Heart left ventricle (tissue), 16 donors: ENCODE data around the gene WTIP. TPM values are rescaled to one million over a fixed set of nuclear protein-coding genes. Genes with fewer than 3 reads are reported as not detected.

ENCODE experiments used
- ATAC-seq, 4 donors: fragments of 200-7000 bp; cut with Tn5 transposase; one replicate each; pipeline ENCODE4 v1.9.1; 2020 to 2022; ENCODE audit warnings: moderate library complexity in 4 of 4, mild to moderate bottlenecking in 3 of 4, moderate number of reproducible peaks in 1 of 4
- DNase-seq, 5 donors: peaks; one replicate each; pipeline ENCODE4 v3.0.0-alpha.2; 2020
- H3K27ac ChIP-seq, 12 donors: fragments of 200-600 bp; sonication (generic) in 4 of 12; one replicate each; pipeline versions ENCODE4 v1.5.0 to v1.8.0; 2016 to 2022; ENCODE audit warnings: mild to moderate bottlenecking in 2 of 12
- H3K27me3 ChIP-seq, 9 donors: fragments of 200-600 bp; sonication (generic) in 2 of 9; one replicate each; pipeline versions ENCODE4 v1.5.1 to v1.8.0; 2016 to 2022; ENCODE audit warnings: mild to moderate bottlenecking in 3 of 9
- H3K36me3 ChIP-seq, 9 donors: fragments of 200-600 bp; sonication (generic) in 2 of 9; one replicate each; pipeline versions ENCODE4 v1.5.0 to v1.8.0; 2018 to 2022; ENCODE audit warnings: mild to moderate bottlenecking in 2 of 9
- H3K4me1 ChIP-seq, 12 donors: fragments of 200-600 bp; sonication (generic) in 4 of 12; one replicate each; pipeline versions ENCODE4 v1.5.0 to v1.8.0; 2016 to 2022; ENCODE audit warnings: mild to moderate bottlenecking in 3 of 12
- H3K4me3 ChIP-seq, 12 donors: fragments of 200-600 bp; sonication (generic) in 4 of 12; one replicate each; pipeline versions ENCODE4 v1.5.0 to v1.8.0; 2017 to 2022; ENCODE audit warnings: mild to moderate bottlenecking in 9 of 12, moderate library complexity in 4 of 12
- H3K9me3 ChIP-seq, 12 donors: fragments of 200-600 bp; sonication (generic) in 4 of 12; one replicate each; pipeline versions ENCODE4 v1.5.0 to v1.8.0; 2016 to 2022; ENCODE audit warnings: mild to moderate bottlenecking in 1 of 12
- CTCF ChIP-seq, 12 donors: fragments of 200-600 bp; sonication (generic) in 4 of 12; IDR thresholded peaks; one replicate each; pipeline versions ENCODE4 v1.5.0 to v1.8.0; 2018 to 2022; ENCODE audit warnings: antibody characterized with exemption in 12 of 12, mild to moderate bottlenecking in 5 of 12
- POLR2A ChIP-seq, 2 donors: fragments of 450-650 bp; IDR thresholded peaks; one replicate each; pipeline ENCODE4 v1.6.1; 2017; ENCODE audit warnings: antibody characterized with exemption in 2 of 2, mild to moderate bottlenecking in 2 of 2, moderate library complexity in 2 of 2
- WGBS, 4 donors: extraction: QIAGEN DNeasy Blood & Tissue Kit in 2 of 4; methylation state at CpG; one replicate each; pipeline versions ENCODE4 v1.1.5 to v1.1.7; 2013 to 2018; 5-methylcytosine and 5-hydroxymethylcytosine counted together
- intact Hi-C, 10 donors: fragments of 100-400 bp; cut with DNase I; formaldehyde crosslinking; loops; one replicate each; pipeline versions ENCODE4 v1.11.1 to v1.14.2; 2022
- polyA plus RNA-seq, 2 donors: library from polyadenylated mRNA; stranded (reverse); fragments of 200-250 nt; gene quantifications; one replicate each; pipeline ENCODE4 v1.2.3, GENCODE V29; 2013
- total RNA-seq, 9 donors: library from RNA; depleted of rRNA in 2 of 9; stranded (reverse); fragments of >200 nt in 2 of 9; fragmentation: NEBNext Ultra II Directional in 3 of 9; extraction: Animal tissue kit (Norgen Biotek cat#: 25700) in 3 of 9; gene quantifications; one replicate each; pipeline versions ENCODE4 v1.1.0 to v1.2.4, GENCODE V29; 2016 to 2023
- donor health status: ischemic (EF 13 %, LVEDD 7.1; RV severe dilation, severe dysfunction).
- donor health status: healthy with polysubstance abuse.
- donor health status: DM: no; HTN: yes; CAD: no.
- donor health status: DM: no; HTN: no; CAD: no.
- donor health status: ischemic (EF 25% LVEDD 6.9; RV normal size, moderate dysfunction).
- donor health status: ischemic (EF 25% LVEDD 5.7; RV mildly dilated, moderate dysfunction).
- donor health status: healthy.
- donor health status: DM: yes; HTN: yes; CAD: no.
- donor health status: ischemic (EF 35%, LVEDD 5.7; RV mildly dilated, moderate dysfunction).
- donor health status: nonischemic (EF 11% LVEDD 7.7; RV severe dilation, severe dysfunction).
- donor health status: DM: yes; HTN: yes; CAD: no.
- donor health status: PGD.
- donor health status: ischemic (EF 29% LVEDD 5.4; RV normal size, mild dysfunction).
- donor health status: nonischemic (EF 23%, LVEDD 6.1; RV moderate dilation, normal function).

Gene WTIP
- total and polyA plus RNA-seq, 11 donors: 6.6 to 33.3 (median 19.6) TPM

GRCh38 chr19:34493038-34493648 is 11.6 kb downstream of the WTIP start:
- Histone ChIP-seq H3K9me3 (no peaks in the 10 kb centered on the region), H3K4me3 (no peak overlapping the region), H3K27me3 (no peaks in the 10 kb centered on the region), H3K4me1 (no peaks in the 10 kb centered on the region), H3K27ac (no peak overlapping the region), H3K36me3 (peaks cover 3 to 86% (median 77%) of the 10 kb centered on the region in 9 donors)
- TF ChIP-seq CTCF (IDR thresholded peaks at IDR 0.05): no peak
- TF ChIP-seq POLR2A (IDR thresholded peaks at IDR 0.05): no peak
- WGBS, 4 donors: 89 to 92% (median 91%) methylated on average over 19 to 25 of the region's 25 CpGs
- DNase-seq (no peak), ATAC-seq (peak in 1 of 4 donors; percentile 35)
- intact Hi-C loops: no loop called here

- 91 to 97% (median 93%) methylated on average over 7 of the region's 7 CpGs for WGBS, 4 donors
- TF ChIP-seq CTCF (IDR thresholded peaks at IDR 0.05) (no peak), POLR2A (IDR thresholded peaks at IDR 0.05) (no peak)
Measured at GRCh38 chr19:34493649-34494044, 12.1 kb downstream of the WTIP start.

GRCh38 chr19:34494601-34495000 is 13.0 kb downstream of the WTIP start:
- 94 to 97% (median 96%) methylated on average over 11 of the region's 11 CpGs for WGBS, 4 donors
- TF ChIP-seq POLR2A (IDR thresholded peaks at IDR 0.05) (no peak), CTCF (IDR thresholded peaks at IDR 0.05) (no peak)
- H3K27ac ChIP-seq: no peak overlapping the region
- DNase-seq (no peak), ATAC-seq (no peak)
- no peaks in the 10 kb centered on the region for H3K27me3 ChIP-seq
- H3K4me3 ChIP-seq: no peak overlapping the region
- H3K36me3 ChIP-seq: peaks cover 3 to 97% (median 86%) of the 10 kb centered on the region in 9 donors
- intact Hi-C loops: no loop called here
- no peaks in the 10 kb centered on the region for H3K4me1 ChIP-seq
- no peaks in the 10 kb centered on the region for H3K9me3 ChIP-seq

More at GRCh38 chr19:34493649-34494044, 12.1 kb downstream of the WTIP start:
- Histone ChIP-seq H3K27ac (no peak overlapping the region), H3K9me3 (no peaks in the 10 kb centered on the region), H3K36me3 (peaks cover 3 to 91% (median 81%) of the 10 kb centered on the region in 9 donors), H3K27me3 (no peaks in the 10 kb centered on the region), H3K4me3 (no peak overlapping the region), H3K4me1 (no peaks in the 10 kb centered on the region)
- ATAC-seq (no peak), DNase-seq (no peak)
- intact Hi-C loops: no loop called here

- intact Hi-C loops: no loop called here
- DNase-seq (no peak), ATAC-seq (no peak)
- Histone ChIP-seq H3K36me3 (peaks cover 3 to 90% (median 82%) of the 10 kb centered on the region in 9 donors), H3K9me3 (no peaks in the 10 kb centered on the region), H3K4me3 (no peak overlapping the region), H3K27me3 (peaks cover 0 to under 1% (median 0%) of the 10 kb centered on the region in 9 donors), H3K27ac (no peak overlapping the region), H3K4me1 (no peaks in the 10 kb centered on the region)
- WGBS, 4 donors: 93 to 98% (median 96%) methylated on average over 10 to 18 of the region's 18 CpGs
- TF ChIP-seq POLR2A (IDR thresholded peaks at IDR 0.05) (no peak), CTCF (IDR thresholded peaks at IDR 0.05) (no peak)
Measured at GRCh38 chr19:34495416-34495815, 13.9 kb downstream of the WTIP start.
